Measurements from ENCODE around the gene LRP5.

DNA sequence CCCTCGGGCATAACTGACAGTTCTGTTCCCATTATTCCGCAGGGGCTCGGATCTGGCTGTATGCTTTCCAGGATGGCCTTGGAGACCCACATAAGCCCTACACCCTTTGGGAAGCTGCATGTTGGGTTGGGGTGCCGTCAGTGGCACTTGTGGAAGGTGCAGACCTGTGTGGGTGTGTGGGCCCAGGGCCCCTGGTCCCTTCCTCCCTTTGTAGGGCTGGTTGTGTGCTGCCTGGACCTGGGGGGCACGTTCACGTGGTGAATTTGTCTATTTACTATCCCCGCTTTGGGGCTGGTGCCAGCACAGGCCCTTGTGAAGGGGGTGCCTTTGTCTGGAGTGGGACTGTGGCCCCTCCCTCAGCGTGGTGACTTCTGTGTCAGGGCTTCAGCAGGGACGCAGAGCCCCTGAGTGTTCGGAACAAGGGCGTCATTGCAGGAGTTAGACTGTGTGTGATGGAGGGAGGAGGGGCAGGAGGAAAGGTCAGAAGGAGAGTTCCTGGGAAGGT, 133.2 kb downstream of the LRP5 start:
- TF ChIP-seq GATA3 (IDR thresholded peaks at IDR 0.05; ENCODE audit: low read depth, low read length): no peak
- TF ChIP-seq GATA2 (IDR thresholded peaks at IDR 0.05; ENCODE audit: low read depth, low read length): no peak

All from SH-SY5Y (cell line).